PFSK-1 (cell line): ENCODE results near the gene CACNG7.

Experiments used
- FOXP2 ChIP-seq: optimal IDR thresholded peaks from 2 replicates; pipeline ENCODE3; 2011; ENCODE audit warnings: borderline replicate concordance, control low read depth, inconsistent platforms; ENCODE audit not compliant: insufficient read depth; ENCODE audit errors: extremely low read length, extremely low read depth
- POLR2AphosphoS5 ChIP-seq: IDR thresholded peaks from 2 replicates; pipeline ENCODE4 v1.6.1; 2012; ENCODE audit warnings: low read depth, mild to moderate bottlenecking, control low read depth, low read length, moderate library complexity
- SIN3A ChIP-seq: IDR thresholded peaks from 2 replicates; pipeline ENCODE4 v1.6.1; 2012; ENCODE audit warnings: mild to moderate bottlenecking, low read length, moderate library complexity, borderline replicate concordance; ENCODE audit not compliant: insufficient read depth
- TAF1 ChIP-seq: IDR thresholded peaks from 2 replicates; pipeline ENCODE4 v1.6.1; 2012; ENCODE audit warnings: low read length, control low read depth, borderline replicate concordance; ENCODE audit not compliant: insufficient read depth
- TF ChIP-seq, protein P1 (sequence below), 2 experiments: IDR thresholded peaks; 2 replicates each; pipeline versions ENCODE4 v1.6.1 to v1.8.0; 2011 to 2012; ENCODE audit warnings: low read depth in 2 of 2, low read length in 2 of 2, control low read depth in 1 of 2, inconsistent platforms in 1 of 2, mild to moderate bottlenecking in 1 of 2, moderate library complexity in 1 of 2; ENCODE audit not compliant: insufficient read depth in 1 of 2

Gene CACNG7

GRCh38 chr19:53894707-53895106, 14.4 kb upstream of the CACNG7 start:
- TF ChIP-seq, protein P1, sequence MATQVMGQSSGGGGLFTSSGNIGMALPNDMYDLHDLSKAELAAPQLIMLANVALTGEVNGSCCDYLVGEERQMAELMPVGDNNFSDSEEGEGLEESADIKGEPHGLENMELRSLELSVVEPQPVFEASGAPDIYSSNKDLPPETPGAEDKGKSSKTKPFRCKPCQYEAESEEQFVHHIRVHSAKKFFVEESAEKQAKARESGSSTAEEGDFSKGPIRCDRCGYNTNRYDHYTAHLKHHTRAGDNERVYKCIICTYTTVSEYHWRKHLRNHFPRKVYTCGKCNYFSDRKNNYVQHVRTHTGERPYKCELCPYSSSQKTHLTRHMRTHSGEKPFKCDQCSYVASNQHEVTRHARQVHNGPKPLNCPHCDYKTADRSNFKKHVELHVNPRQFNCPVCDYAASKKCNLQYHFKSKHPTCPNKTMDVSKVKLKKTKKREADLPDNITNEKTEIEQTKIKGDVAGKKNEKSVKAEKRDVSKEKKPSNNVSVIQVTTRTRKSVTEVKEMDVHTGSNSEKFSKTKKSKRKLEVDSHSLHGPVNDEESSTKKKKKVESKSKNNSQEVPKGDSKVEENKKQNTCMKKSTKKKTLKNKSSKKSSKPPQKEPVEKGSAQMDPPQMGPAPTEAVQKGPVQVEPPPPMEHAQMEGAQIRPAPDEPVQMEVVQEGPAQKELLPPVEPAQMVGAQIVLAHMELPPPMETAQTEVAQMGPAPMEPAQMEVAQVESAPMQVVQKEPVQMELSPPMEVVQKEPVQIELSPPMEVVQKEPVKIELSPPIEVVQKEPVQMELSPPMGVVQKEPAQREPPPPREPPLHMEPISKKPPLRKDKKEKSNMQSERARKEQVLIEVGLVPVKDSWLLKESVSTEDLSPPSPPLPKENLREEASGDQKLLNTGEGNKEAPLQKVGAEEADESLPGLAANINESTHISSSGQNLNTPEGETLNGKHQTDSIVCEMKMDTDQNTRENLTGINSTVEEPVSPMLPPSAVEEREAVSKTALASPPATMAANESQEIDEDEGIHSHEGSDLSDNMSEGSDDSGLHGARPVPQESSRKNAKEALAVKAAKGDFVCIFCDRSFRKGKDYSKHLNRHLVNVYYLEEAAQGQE (IDR thresholded peaks at IDR 0.05; ENCODE audit: insufficient read depth in 1 of 2, low read depth in 2 of 2, low read length in 2 of 2) = no peak
- no peak for TF ChIP-seq POLR2AphosphoS5
- no peak for TF ChIP-seq FOXP2
- no peak for TF ChIP-seq TAF1
- no peak for TF ChIP-seq SIN3A

DNA sequence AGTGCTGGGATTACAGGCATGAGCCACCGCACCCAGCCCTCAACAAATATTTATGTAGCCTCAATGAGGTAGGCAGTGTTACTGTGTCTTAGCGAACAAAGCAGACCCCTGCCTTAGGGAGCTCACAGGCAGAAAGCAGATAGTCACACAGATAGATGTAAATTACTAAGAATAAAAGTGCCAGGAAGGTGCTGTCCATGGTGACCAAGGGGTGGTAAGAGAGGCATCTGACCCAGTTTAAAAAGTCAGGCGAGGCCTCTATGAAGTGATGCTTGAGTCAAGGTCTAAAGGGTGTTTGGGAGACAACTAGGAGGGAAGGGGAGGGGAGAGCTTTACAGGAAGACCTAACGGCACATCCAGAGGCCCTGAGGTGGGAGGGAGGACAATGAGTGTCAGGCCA, 12.4 kb upstream of the CACNG7 start:
- TF ChIP-seq, protein P1 (IDR thresholded peaks at IDR 0.05; ENCODE audit: insufficient read depth in 1 of 2, low read depth in 2 of 2, low read length in 2 of 2) = peak in 1 of 2 experiments; percentile 86; a peak in 2 of 4 replicates
- no peak for TF ChIP-seq POLR2AphosphoS5

GRCh38 chr19:53897459-53897858, 11.6 kb upstream of the CACNG7 start:
- TF ChIP-seq, protein P1 (IDR thresholded peaks at IDR 0.05; ENCODE audit: insufficient read depth in 1 of 2, low read depth in 2 of 2, low read length in 2 of 2) = no peak
- no peak for TF ChIP-seq POLR2AphosphoS5
- no peak for TF ChIP-seq SIN3A
- no peak for TF ChIP-seq TAF1
- no peak for TF ChIP-seq FOXP2

GRCh38 chr19:53898166-53898565, 10.9 kb upstream of the CACNG7 start:
- no peak for TF ChIP-seq POLR2AphosphoS5
- no peak for TF ChIP-seq FOXP2
- TF ChIP-seq SIN3A = no peak
- no peak for TF ChIP-seq TAF1
- TF ChIP-seq, protein P1 (IDR thresholded peaks at IDR 0.05; ENCODE audit: insufficient read depth in 1 of 2, low read depth in 2 of 2, low read length in 2 of 2) = no peak

- TF ChIP-seq FOXP2 (no peak), POLR2AphosphoS5 (no peak), SIN3A (no peak), TAF1 (no peak)
- TF ChIP-seq, protein P1 (IDR thresholded peaks at IDR 0.05; ENCODE audit: insufficient read depth in 1 of 2, low read depth in 2 of 2, low read length in 2 of 2) = no peak
These were observed 10.3 kb upstream of the CACNG7 start for GRCh38 chr19:53898636-53899341.
